Suprapubic skin (tissue), 4 donors: ENCODE measurements around the gene LRCOL1. TPM values are rescaled to one million over a fixed set of nuclear protein-coding genes. Genes with fewer than 3 reads are reported as not detected.

ENCODE experiments used
- DNase-seq, 2 donors: peaks; one replicate each; pipeline ENCODE4 v3.0.0-alpha.2; 2019; ENCODE audit warnings: low spot score in 2 of 2
- H3K27ac ChIP-seq: fragments of 200-600 bp; sonication (generic); one replicate; pipeline ENCODE4 v1.5.1; 2019
- H3K27me3 ChIP-seq: fragments of 200-600 bp; sonication (generic); one replicate; pipeline ENCODE4 v1.5.1; 2019
- H3K36me3 ChIP-seq: fragments of 200-600 bp; sonication (generic); one replicate; pipeline ENCODE4 v1.5.1; 2019
- H3K4me1 ChIP-seq: fragments of 200-600 bp; sonication (generic); one replicate; pipeline ENCODE4 v1.5.1; 2019
- H3K4me3 ChIP-seq: fragments of 200-600 bp; sonication (generic); one replicate; pipeline ENCODE4 v1.5.1; 2019; ENCODE audit warnings: mild to moderate bottlenecking
- H3K9me3 ChIP-seq: fragments of 200-600 bp; sonication (generic); one replicate; pipeline ENCODE4 v1.5.1; 2019
- EP300 ChIP-seq: sonication (generic); formaldehyde crosslinking; IDR thresholded peaks from one replicate; pipeline ENCODE4 v1.6.1; 2017; ENCODE audit warnings: antibody characterized with exemption
- POLR2A ChIP-seq, 2 donors: fragments of 450-650 bp; IDR thresholded peaks; one replicate each; pipeline ENCODE4 v1.6.1; 2017; ENCODE audit warnings: antibody characterized with exemption in 2 of 2, mild to moderate bottlenecking in 2 of 2, moderate library complexity in 2 of 2
- POLR2AphosphoS5 ChIP-seq, 3 donors: sonication (generic); formaldehyde crosslinking; IDR thresholded peaks; one replicate each; pipeline ENCODE4 v1.6.1; 2017; ENCODE audit warnings: antibody characterized with exemption in 3 of 3
- WGBS: methylation state at CpG from one replicate; pipeline ENCODE4 v1.1.5; 2018; 5-methylcytosine and 5-hydroxymethylcytosine counted together
- total RNA-seq, 4 donors: library from RNA; depleted of rRNA; stranded (reverse); fragments of >200 nt; gene quantifications; one replicate each; pipeline ENCODE4 v1.1.0, GENCODE V29; 2016
- TF ChIP-seq, protein P1 (sequence below), 2 donors: fragments of 200-600 bp in 1 of 2; fragments of 450-650 bp in 1 of 2; sonication (generic) in 1 of 2; IDR thresholded peaks; one replicate each; pipeline ENCODE4 v1.5.1; 2016 to 2019; ENCODE audit warnings: antibody characterized with exemption in 2 of 2, mild to moderate bottlenecking in 1 of 2, moderate library complexity in 1 of 2

Gene LRCOL1
- total RNA-seq, 4 donors from 2014 or later: not detected

- no peak overlapping the region for H3K4me3 ChIP-seq
- H3K27ac ChIP-seq: no peak overlapping the region
- H3K9me3 ChIP-seq: no peaks in the 10 kb centered on the region
- H3K4me1 ChIP-seq: peaks cover 12% of the 10 kb centered on the region
- WGBS: 92% methylated on average over 17 of the region's 18 CpGs
- peaks cover 9% of the 10 kb centered on the region for H3K36me3 ChIP-seq
- H3K27me3 ChIP-seq: no peaks in the 10 kb centered on the region
- TF ChIP-seq EP300 (no peak), POLR2A (IDR thresholded peaks at IDR 0.05) (no peak), POLR2AphosphoS5 (IDR thresholded peaks at IDR 0.05) (no peak)
- TF ChIP-seq, protein P1, sequence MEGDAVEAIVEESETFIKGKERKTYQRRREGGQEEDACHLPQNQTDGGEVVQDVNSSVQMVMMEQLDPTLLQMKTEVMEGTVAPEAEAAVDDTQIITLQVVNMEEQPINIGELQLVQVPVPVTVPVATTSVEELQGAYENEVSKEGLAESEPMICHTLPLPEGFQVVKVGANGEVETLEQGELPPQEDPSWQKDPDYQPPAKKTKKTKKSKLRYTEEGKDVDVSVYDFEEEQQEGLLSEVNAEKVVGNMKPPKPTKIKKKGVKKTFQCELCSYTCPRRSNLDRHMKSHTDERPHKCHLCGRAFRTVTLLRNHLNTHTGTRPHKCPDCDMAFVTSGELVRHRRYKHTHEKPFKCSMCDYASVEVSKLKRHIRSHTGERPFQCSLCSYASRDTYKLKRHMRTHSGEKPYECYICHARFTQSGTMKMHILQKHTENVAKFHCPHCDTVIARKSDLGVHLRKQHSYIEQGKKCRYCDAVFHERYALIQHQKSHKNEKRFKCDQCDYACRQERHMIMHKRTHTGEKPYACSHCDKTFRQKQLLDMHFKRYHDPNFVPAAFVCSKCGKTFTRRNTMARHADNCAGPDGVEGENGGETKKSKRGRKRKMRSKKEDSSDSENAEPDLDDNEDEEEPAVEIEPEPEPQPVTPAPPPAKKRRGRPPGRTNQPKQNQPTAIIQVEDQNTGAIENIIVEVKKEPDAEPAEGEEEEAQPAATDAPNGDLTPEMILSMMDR (IDR thresholded peaks at IDR 0.05): no peak
- no peak for DNase-seq
These were observed 45.0 kb downstream of the LRCOL1 start for GRCh38 chr12:132565365-132565764.

- 98% methylated on average over 10 of the region's 20 CpGs for WGBS
- Histone ChIP-seq H3K36me3 (peaks cover 4% of the 10 kb centered on the region), H3K27ac (no peak overlapping the region), H3K4me1 (peaks cover 24% of the 10 kb centered on the region), H3K27me3 (no peaks in the 10 kb centered on the region), H3K9me3 (no peaks in the 10 kb centered on the region), H3K4me3 (no peak overlapping the region)
- no peak for DNase-seq
- no peak for TF ChIP-seq POLR2AphosphoS5 (IDR thresholded peaks at IDR 0.05)
- no peak for TF ChIP-seq POLR2A (IDR thresholded peaks at IDR 0.05)
- TF ChIP-seq, protein P1 (IDR thresholded peaks at IDR 0.05): no peak
- TF ChIP-seq EP300: no peak
These were observed 46.5 kb downstream of the LRCOL1 start for GRCh38 chr12:132563911-132564310.

- no peak overlapping the region for H3K27ac ChIP-seq
- TF ChIP-seq, protein P1 (IDR thresholded peaks at IDR 0.05): no peak
- TF ChIP-seq POLR2AphosphoS5 (IDR thresholded peaks at IDR 0.05) (no peak), POLR2A (IDR thresholded peaks at IDR 0.05) (no peak), EP300 (no peak)
- no peaks in the 10 kb centered on the region for H3K27me3 ChIP-seq
- no peak for DNase-seq
- no peaks in the 10 kb centered on the region for H3K9me3 ChIP-seq
- no peak overlapping the region for H3K4me3 ChIP-seq
- WGBS: 72% methylated on average over 8 of the region's 21 CpGs
- H3K36me3 ChIP-seq: peaks cover 4% of the 10 kb centered on the region
- peaks cover 25% of the 10 kb centered on the region for H3K4me1 ChIP-seq
These were observed 47.8 kb downstream of the LRCOL1 start for GRCh38 chr12:132562489-132563021.

DNA sequence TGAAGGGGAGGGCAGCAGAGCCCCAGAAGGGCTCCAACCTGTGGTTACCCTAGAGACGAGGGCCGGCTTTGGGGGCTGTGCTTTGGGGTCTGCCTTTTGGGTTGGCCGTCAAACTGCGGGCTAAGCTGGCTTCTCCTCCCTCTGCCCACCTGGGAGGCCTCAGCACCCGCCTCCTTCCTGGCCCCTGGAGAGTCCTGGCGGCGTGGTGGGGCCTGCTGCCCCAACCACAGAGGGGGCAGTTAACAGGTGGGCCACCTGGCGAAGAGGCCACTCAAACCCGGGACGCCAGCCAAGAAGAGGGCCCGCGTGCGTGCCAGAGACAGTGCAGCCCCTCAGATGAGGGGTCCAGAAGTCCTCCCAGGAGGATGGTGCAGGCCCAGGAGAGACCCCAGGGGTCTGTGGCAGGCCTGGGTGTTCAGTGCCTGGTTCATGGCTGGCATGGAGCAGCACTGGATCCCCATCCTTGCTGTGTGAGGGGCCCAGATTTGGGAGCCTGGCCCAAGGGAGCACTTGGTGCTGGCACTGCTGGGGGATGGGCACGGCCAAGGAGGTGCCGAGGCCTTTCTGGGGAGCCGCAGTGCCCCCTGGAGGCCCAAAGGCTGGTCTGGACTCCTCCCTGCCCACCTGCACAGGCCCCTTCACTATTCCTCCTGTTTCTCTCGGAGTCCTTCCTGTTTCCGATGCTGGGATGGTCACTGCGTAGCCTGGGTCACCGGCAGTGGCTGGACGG lies 48.8 kb downstream of the LRCOL1 start:
- no peak for DNase-seq
- TF ChIP-seq EP300 (no peak), POLR2A (IDR thresholded peaks at IDR 0.05) (no peak), POLR2AphosphoS5 (IDR thresholded peaks at IDR 0.05) (no peak)
- TF ChIP-seq, protein P1 (IDR thresholded peaks at IDR 0.05): no peak

GRCh38 chr12:132560614-132561426 lies 49.6 kb downstream of the LRCOL1 start:
- Histone ChIP-seq H3K36me3 (no peaks in the 10 kb centered on the region), H3K27me3 (no peaks in the 10 kb centered on the region), H3K27ac (no peak overlapping the region), H3K4me1 (peaks cover 25% of the 10 kb centered on the region), H3K9me3 (no peaks in the 10 kb centered on the region), H3K4me3 (peak overlapping the region; percentile 86)
- 1% methylated on average over 11 of the region's 49 CpGs for WGBS
- TF ChIP-seq EP300: no peak
- TF ChIP-seq, protein P1 (IDR thresholded peaks at IDR 0.05): peak; percentile 30 to 58
- DNase-seq: no peak

More for the DNA sequence above, 48.8 kb downstream of the LRCOL1 start:
- no peaks in the 10 kb centered on the region for H3K27me3 ChIP-seq
- 76% methylated on average over 10 of the region's 21 CpGs for WGBS
- peak overlapping the region; percentile 86 for H3K4me3 ChIP-seq
- H3K27ac ChIP-seq: no peak overlapping the region
- no peaks in the 10 kb centered on the region for H3K36me3 ChIP-seq
- no peaks in the 10 kb centered on the region for H3K9me3 ChIP-seq
- H3K4me1 ChIP-seq: peaks cover 25% of the 10 kb centered on the region
